Prostate gland (tissue), 2 donors: Measurements from ENCODE around the gene ASH1L. TPM values are rescaled to one million over a fixed set of nuclear protein-coding genes. Genes with fewer than 3 reads are reported as not detected.

Source experiments
- DNase-seq: peaks from one replicate; pipeline ENCODE4 v3.0.0-alpha.2; 2019; ENCODE audit warnings: low spot score
- H3K27ac ChIP-seq, 2 donors: fragments of 200-600 bp; sonication (generic); 2 replicates each; pipeline ENCODE4 v1.5.1; 2017 to 2019
- H3K27me3 ChIP-seq: fragments of 200-600 bp; sonication (generic); replicated peaks from 2 replicates; pipeline ENCODE4 v1.5.1; 2019; ENCODE audit not compliant: insufficient read depth
- H3K36me3 ChIP-seq, 2 donors: fragments of 200-600 bp; sonication (generic); 1 replicate in 1 of 2; 2 replicates in 1 of 2; pipeline versions ENCODE4 v1.5.1 to v1.8.1; 2017 to 2019
- H3K4me1 ChIP-seq: fragments of 200-600 bp; sonication (generic); replicated peaks from 2 replicates; pipeline ENCODE4 v1.5.1; 2019
- H3K4me3 ChIP-seq, 2 donors: fragments of 200-600 bp; sonication (generic); 2 replicates each; pipeline ENCODE4 v1.5.1; 2017 to 2019
- H3K9me3 ChIP-seq: fragments of 200-600 bp; sonication (generic); 2 replicates; pipeline ENCODE4 v1.5.1; 2017
- POLR2A ChIP-seq: fragments of 450-650 bp; IDR thresholded peaks from one replicate; pipeline ENCODE4 v1.6.1; 2016; ENCODE audit warnings: antibody characterized with exemption, mild to moderate bottlenecking
- POLR2AphosphoS5 ChIP-seq: sonication (generic); formaldehyde crosslinking; IDR thresholded peaks from one replicate; pipeline ENCODE4 v1.6.1; 2017; ENCODE audit warnings: antibody characterized with exemption
- WGBS: methylation state at CpG from one replicate; pipeline ENCODE4 v1.1.5; 2018; 5-methylcytosine and 5-hydroxymethylcytosine counted together
- intact Hi-C: fragments of 100-400 bp; cut with DNase I; formaldehyde crosslinking; loops from one replicate; pipeline ENCODE4 v1.14.2; 2022
- total RNA-seq, 2 donors: library from RNA; depleted of rRNA; stranded (reverse); fragments of >200 nt; gene quantifications; one replicate each; pipeline ENCODE4 v1.1.0, GENCODE V29; 2016
- TF ChIP-seq, protein P1 (sequence below), 4 experiments: fragments of 200-600 bp in 2 of 4; fragments of 450-650 bp in 2 of 4; sonication (generic) in 2 of 4; IDR thresholded peaks; 1 replicate in 3 of 4; 2 replicates in 1 of 4; pipeline ENCODE4 v1.5.1; 2016 to 2019; ENCODE audit warnings: antibody characterized with exemption in 4 of 4, mild to moderate bottlenecking in 2 of 4, moderate library complexity in 2 of 4

ASH1L gene
- total RNA-seq, 2 donors from 2014 or later = 53.1 to 66.2 TPM

DNA sequence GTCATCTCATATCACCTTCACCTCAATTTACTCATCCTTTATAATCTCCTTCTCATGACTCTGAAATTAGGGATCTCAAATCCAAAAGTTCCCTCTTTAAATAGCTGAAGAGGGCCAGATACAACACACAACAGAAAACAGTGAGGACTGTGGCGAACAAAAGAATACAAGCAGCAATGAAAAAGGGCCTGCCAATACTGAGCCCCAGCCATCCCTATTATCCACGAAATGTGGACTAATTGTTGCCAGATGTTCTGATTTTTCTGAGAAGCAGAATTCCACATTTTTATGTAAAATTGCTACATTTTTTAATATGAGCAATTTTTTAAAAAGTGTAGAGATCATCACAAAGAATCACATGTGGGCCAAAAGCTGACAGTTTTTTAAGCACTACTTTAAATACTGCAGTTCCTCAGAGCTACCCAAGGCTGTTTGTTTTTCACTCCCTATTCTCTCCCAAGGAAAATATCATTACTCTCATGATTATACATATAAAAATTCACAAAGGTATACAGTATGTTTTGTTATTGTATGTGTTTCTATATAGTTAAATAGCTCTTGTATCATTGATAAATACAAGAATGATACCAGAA, 90.0 kb downstream of the ASH1L start:
- Histone ChIP-seq H3K9me3 (no peaks in the 10 kb centered on the region), H3K4me1 (no peaks in the 10 kb centered on the region), H3K36me3 (no peaks in the 10 kb centered on the region), H3K27ac (no peak overlapping the region), H3K27me3 (no peaks in the 10 kb centered on the region), H3K4me3 (no peak overlapping the region)
- 70% methylated on average over 2 of the region's 2 CpGs for WGBS
- TF ChIP-seq POLR2AphosphoS5 = no peak
- TF ChIP-seq, protein P1, sequence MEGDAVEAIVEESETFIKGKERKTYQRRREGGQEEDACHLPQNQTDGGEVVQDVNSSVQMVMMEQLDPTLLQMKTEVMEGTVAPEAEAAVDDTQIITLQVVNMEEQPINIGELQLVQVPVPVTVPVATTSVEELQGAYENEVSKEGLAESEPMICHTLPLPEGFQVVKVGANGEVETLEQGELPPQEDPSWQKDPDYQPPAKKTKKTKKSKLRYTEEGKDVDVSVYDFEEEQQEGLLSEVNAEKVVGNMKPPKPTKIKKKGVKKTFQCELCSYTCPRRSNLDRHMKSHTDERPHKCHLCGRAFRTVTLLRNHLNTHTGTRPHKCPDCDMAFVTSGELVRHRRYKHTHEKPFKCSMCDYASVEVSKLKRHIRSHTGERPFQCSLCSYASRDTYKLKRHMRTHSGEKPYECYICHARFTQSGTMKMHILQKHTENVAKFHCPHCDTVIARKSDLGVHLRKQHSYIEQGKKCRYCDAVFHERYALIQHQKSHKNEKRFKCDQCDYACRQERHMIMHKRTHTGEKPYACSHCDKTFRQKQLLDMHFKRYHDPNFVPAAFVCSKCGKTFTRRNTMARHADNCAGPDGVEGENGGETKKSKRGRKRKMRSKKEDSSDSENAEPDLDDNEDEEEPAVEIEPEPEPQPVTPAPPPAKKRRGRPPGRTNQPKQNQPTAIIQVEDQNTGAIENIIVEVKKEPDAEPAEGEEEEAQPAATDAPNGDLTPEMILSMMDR (IDR thresholded peaks at IDR 0.05) = no peak
- no peak for TF ChIP-seq POLR2A
- intact Hi-C loops = no loop called here
- no peak for DNase-seq

DNA sequence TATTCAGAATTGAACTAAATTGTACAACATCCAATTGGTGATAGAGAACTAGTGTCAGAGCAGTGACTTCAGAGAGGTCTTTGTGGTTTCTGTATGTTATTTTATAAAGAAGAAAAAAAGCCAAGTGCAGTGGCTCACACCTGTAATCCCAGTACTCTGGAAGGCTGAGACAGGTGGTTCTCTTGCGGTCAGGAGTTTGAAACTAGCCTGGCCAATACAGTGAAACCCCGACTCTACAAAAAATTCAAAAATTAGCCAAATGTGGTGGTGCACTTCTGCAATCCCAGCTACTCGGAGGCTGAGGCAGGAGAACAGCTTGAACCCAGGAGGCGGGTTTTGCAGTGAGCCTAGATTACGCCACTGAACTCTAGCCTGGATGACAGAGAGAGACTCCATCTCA, 90.7 kb downstream of the ASH1L start:
- H3K27me3 ChIP-seq = no peaks in the 10 kb centered on the region
- no peak overlapping the region for H3K27ac ChIP-seq
- H3K36me3 ChIP-seq = no peaks in the 10 kb centered on the region
- H3K9me3 ChIP-seq = no peaks in the 10 kb centered on the region
- intact Hi-C loops = no loop called here
- no peaks in the 10 kb centered on the region for H3K4me1 ChIP-seq
- TF ChIP-seq POLR2AphosphoS5 (no peak), POLR2A (no peak)
- TF ChIP-seq, protein P1 (IDR thresholded peaks at IDR 0.05) = no peak
- DNase-seq = no peak
- WGBS = 96% methylated on average over 5 of the region's 5 CpGs
- no peak overlapping the region for H3K4me3 ChIP-seq

- Histone ChIP-seq H3K36me3 (no peaks in the 10 kb centered on the region), H3K4me3 (no peak overlapping the region), H3K4me1 (no peaks in the 10 kb centered on the region), H3K27ac (no peak overlapping the region), H3K9me3 (no peaks in the 10 kb centered on the region), H3K27me3 (no peaks in the 10 kb centered on the region)
- intact Hi-C loops = no loop called here
- WGBS = 81% methylated on average over 3 of the region's 3 CpGs
- no peak for DNase-seq
- TF ChIP-seq POLR2AphosphoS5 (no peak), POLR2A (no peak)
- TF ChIP-seq, protein P1 (IDR thresholded peaks at IDR 0.05) = no peak
These were observed 91.6 kb downstream of the ASH1L start for GRCh38 chr1:155471026-155471425.

- H3K4me3 ChIP-seq = no peak overlapping the region
- H3K27me3 ChIP-seq = no peaks in the 10 kb centered on the region
- H3K36me3 ChIP-seq = no peaks in the 10 kb centered on the region
- no peaks in the 10 kb centered on the region for H3K9me3 ChIP-seq
- intact Hi-C loops = no loop called here
- H3K27ac ChIP-seq = no peak overlapping the region
- no peaks in the 10 kb centered on the region for H3K4me1 ChIP-seq
- no peak for DNase-seq
- TF ChIP-seq, protein P1 (IDR thresholded peaks at IDR 0.05) = no peak
- TF ChIP-seq POLR2AphosphoS5 = no peak
These were observed 95.6 kb downstream of the ASH1L start for GRCh38 chr1:155466996-155467395.

GRCh38 chr1:155466617-155466972, 96.0 kb downstream of the ASH1L start:
- Histone ChIP-seq H3K9me3 (no peaks in the 10 kb centered on the region), H3K4me3 (no peak overlapping the region), H3K27ac (no peak overlapping the region), H3K4me1 (no peaks in the 10 kb centered on the region), H3K27me3 (no peaks in the 10 kb centered on the region), H3K36me3 (no peaks in the 10 kb centered on the region)
- intact Hi-C loops = no loop called here
- DNase-seq = no peak
- WGBS = 93% methylated on average over 1 of the region's 1 CpG
- no peak for TF ChIP-seq POLR2A
- TF ChIP-seq, protein P1 (IDR thresholded peaks at IDR 0.05) = no peak
- TF ChIP-seq POLR2AphosphoS5 = no peak
